ENCODE measurements around the gene SLC39A7. TPM values are rescaled to one million over a fixed set of nuclear protein-coding genes. Genes with fewer than 3 reads are reported as not detected.

SLC39A7 gene
- total RNA-seq, 1 experiment from 2014 or later: 130 TPM

GRCh38 chr6:33185654-33186187 is 14.9 kb upstream of the SLC39A7 start:
- H2AFZ ChIP-seq (ENCODE audit: low read depth, low read length, poor library complexity, severe bottlenecking): no peak overlapping the region
- H3K9me2 ChIP-seq (ENCODE audit: insufficient read depth): no peaks in the 10 kb centered on the region
- no peak for ATAC-seq
- H3K36me3 ChIP-seq (ENCODE audit: control insufficient read depth in 1 of 2, insufficient read depth in 2 of 2, low read length in 2 of 2): no peaks in the 10 kb centered on the region
- DNase-seq (ENCODE audit: low read depth, low spot score): no peak
- no peak overlapping the region for H3K27ac ChIP-seq (ENCODE audit: low read depth, low read length)
- no TSS peak for BruUV-seq (replicated peaks)
- no peaks in the 10 kb centered on the region for H3K79me2 ChIP-seq (ENCODE audit: insufficient read depth, low read length)
- no peaks in the 10 kb centered on the region for H4K20me1 ChIP-seq (ENCODE audit: insufficient read depth)
- H3K4me3 ChIP-seq (replicated peaks in 1 of 2; ENCODE audit: low read depth in 1 of 2, low read length in 2 of 2): no peak overlapping the region
- no peak overlapping the region for H3K4me2 ChIP-seq (ENCODE audit: low read length)
- no peak overlapping the region for H3K9ac ChIP-seq (ENCODE audit: low read length)
- RAD21 ChIA-PET (ENCODE audit: low non-redundant PET in 1 of 2, low total read pairs in 2 of 2, uncharacterized antibody in 2 of 2, unreplicated experiment in 2 of 2): no interaction called here
- intact Hi-C loops (cut with micrococcal nuclease): no loop called here
- no peaks in the 10 kb centered on the region for H3K9me3 ChIP-seq (ENCODE audit: control insufficient read depth in 1 of 2, insufficient read depth in 1 of 2, low read depth in 1 of 2, low read length in 2 of 2)
- POLR2A ChIA-PET: no interaction called here
- peaks cover 0 to 7% of the 10 kb centered on the region in 2 experiments; a peak in 2 of 4 replicates for H3K4me1 ChIP-seq (ENCODE audit: control insufficient read depth in 1 of 2, insufficient read depth in 2 of 2, low read length in 2 of 2)
- CTCF ChIA-PET: no interaction called here
- no peaks in the 10 kb centered on the region for H3K27me3 ChIP-seq (ENCODE audit: insufficient read depth, low read length)
- TF ChIP-seq REST (IDR thresholded peaks at IDR 0.05; ENCODE audit: low read depth): no peak
- no peak for TF ChIP-seq CTCF (IDR thresholded peaks at IDR 0.05 in 2 of 3, conservative IDR thresholded peaks at IDR 0.05 in 1 of 3; ENCODE audit: borderline replicate concordance in 1 of 3, insufficient read depth in 1 of 3, low read depth in 2 of 3, low read length in 2 of 3)
- TF ChIP-seq ELF1 (IDR thresholded peaks at IDR 0.05; ENCODE audit: borderline replicate concordance, low read depth): no peak
- TF ChIP-seq CEBPB (IDR thresholded peaks at IDR 0.05; ENCODE audit: low read depth): no peak
- TF ChIP-seq ZFX (IDR thresholded peaks at IDR 0.05): no peak
- no peak for TF ChIP-seq CBX3 (IDR thresholded peaks at IDR 0.05; ENCODE audit: low read depth)
- no peak for TF ChIP-seq EZH2phosphoT487 (IDR thresholded peaks at IDR 0.05; ENCODE audit: borderline replicate concordance)
- TF ChIP-seq FOSL1 (IDR thresholded peaks at IDR 0.05; ENCODE audit: low read depth): no peak
- no peak for TF ChIP-seq ATF3 (IDR thresholded peaks at IDR 0.05)
- no peak for TF ChIP-seq JUND (IDR thresholded peaks at IDR 0.05)
- no peak for TF ChIP-seq YY1 (IDR thresholded peaks at IDR 0.05; ENCODE audit: extremely low read depth, insufficient replicate concordance, low read depth, low read length)
